Transverse colon (tissue), 4 donors: Measurements from ENCODE around the gene VANGL1.

Source experiments
- EP300 ChIP-seq: sonication (generic); formaldehyde crosslinking; IDR thresholded peaks from one replicate; pipeline ENCODE4 v1.6.1; 2017; ENCODE audit warnings: antibody characterized with exemption, low read depth
- POLR2A ChIP-seq: fragments of 450-650 bp; IDR thresholded peaks from one replicate; pipeline ENCODE4 v1.6.1; 2016; ENCODE audit warnings: antibody characterized with exemption, mild to moderate bottlenecking, moderate library complexity
- POLR2AphosphoS5 ChIP-seq, 3 donors: sonication (generic); formaldehyde crosslinking; IDR thresholded peaks; one replicate each; pipeline ENCODE4 v1.6.1; 2016; ENCODE audit warnings: antibody characterized with exemption in 3 of 3
- TF ChIP-seq, protein P1 (sequence below), 5 experiments: fragments of 200-600 bp in 3 of 5; fragments of 450-650 bp in 2 of 5; sonication (generic) in 3 of 5; IDR thresholded peaks; 1 replicate in 2 of 5; 2 replicates in 3 of 5; pipeline ENCODE4 v1.5.1; 2016 to 2017; ENCODE audit warnings: antibody characterized with exemption in 5 of 5, inconsistent platforms in 3 of 5, mild to moderate bottlenecking in 2 of 5, moderate library complexity in 1 of 5

DNA sequence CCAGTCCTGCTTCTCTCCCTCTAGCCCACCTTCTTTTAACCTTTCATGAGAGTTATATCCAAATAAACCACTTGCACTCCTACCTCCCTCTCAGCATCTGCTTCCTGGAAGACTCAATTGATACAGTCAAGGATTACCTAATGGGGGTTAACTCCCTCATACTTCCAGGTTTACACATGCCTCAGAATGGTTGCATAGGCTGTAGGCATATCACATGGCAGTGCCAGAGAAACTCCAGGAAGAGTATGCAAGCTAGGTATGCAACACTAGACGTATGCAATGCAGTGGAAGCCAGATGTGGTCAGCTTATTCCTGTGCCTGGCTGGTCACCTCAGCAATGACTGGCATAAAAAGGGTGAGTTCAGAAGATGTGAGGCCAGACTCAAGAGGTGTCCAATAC is 32.7 kb upstream of the VANGL1 start:
- TF ChIP-seq, protein P1, sequence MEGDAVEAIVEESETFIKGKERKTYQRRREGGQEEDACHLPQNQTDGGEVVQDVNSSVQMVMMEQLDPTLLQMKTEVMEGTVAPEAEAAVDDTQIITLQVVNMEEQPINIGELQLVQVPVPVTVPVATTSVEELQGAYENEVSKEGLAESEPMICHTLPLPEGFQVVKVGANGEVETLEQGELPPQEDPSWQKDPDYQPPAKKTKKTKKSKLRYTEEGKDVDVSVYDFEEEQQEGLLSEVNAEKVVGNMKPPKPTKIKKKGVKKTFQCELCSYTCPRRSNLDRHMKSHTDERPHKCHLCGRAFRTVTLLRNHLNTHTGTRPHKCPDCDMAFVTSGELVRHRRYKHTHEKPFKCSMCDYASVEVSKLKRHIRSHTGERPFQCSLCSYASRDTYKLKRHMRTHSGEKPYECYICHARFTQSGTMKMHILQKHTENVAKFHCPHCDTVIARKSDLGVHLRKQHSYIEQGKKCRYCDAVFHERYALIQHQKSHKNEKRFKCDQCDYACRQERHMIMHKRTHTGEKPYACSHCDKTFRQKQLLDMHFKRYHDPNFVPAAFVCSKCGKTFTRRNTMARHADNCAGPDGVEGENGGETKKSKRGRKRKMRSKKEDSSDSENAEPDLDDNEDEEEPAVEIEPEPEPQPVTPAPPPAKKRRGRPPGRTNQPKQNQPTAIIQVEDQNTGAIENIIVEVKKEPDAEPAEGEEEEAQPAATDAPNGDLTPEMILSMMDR (IDR thresholded peaks at IDR 0.05): no peak
- TF ChIP-seq POLR2A (no peak), EP300 (no peak), POLR2AphosphoS5 (IDR thresholded peaks at IDR 0.05) (no peak)
